ENCODE results near the gene NUMBL.

GRCh38 chr19:40659116-40659515, 31.3 kb downstream of the NUMBL start:
- no peak for TF ChIP-seq CTCF (IDR thresholded peaks at IDR 0.05)
- TF ChIP-seq POLR2A (IDR thresholded peaks at IDR 0.05): no peak

All from heart left ventricle (tissue), 13 donors.